K562 (cell line): ENCODE data around the gene BTBD18. TPM values are rescaled to one million over a fixed set of nuclear protein-coding genes. Genes with fewer than 3 reads are reported as not detected.

Experiments used
- ADNP ChIP-seq: fragments of 200-800 bp; sonication (Bioruptor generic); IDR thresholded peaks from 2 replicates; pipeline ENCODE4 v1.6.1; 2016; ENCODE audit warnings: missing genetic modification characterization, missing compliant biosample characterization
- BCL6 ChIP-seq: fragments of 250-450 bp; sonication (Bioruptor Pico); IDR thresholded peaks from 2 replicates; pipeline ENCODE4 v1.4.0; 2020
- C11orf30 ChIP-seq: fragments of 450-650 bp; IDR thresholded peaks from 2 replicates; pipeline ENCODE4 v1.6.1; 2016; ENCODE audit warnings: low read depth, mild to moderate bottlenecking
- CBX8 ChIP-seq: fragments of 200-600 bp; sonication (generic); IDR thresholded peaks from 2 replicates; pipeline ENCODE4 v1.6.1; 2012; ENCODE audit warnings: borderline replicate concordance, mixed run types, low read depth, mild to moderate bottlenecking, moderate library complexity, mixed read lengths, low read length, control low read depth, inconsistent platforms; ENCODE audit not compliant: poor library complexity, severe bottlenecking; ENCODE audit errors: extremely low read depth
- CHD2 ChIP-seq: IDR thresholded peaks from 2 replicates; pipeline ENCODE4 v1.6.1; 2011; ENCODE audit warnings: low read depth, low read length
- ELF2 ChIP-seq: fragments of 250-450 bp; sonication (Bioruptor Pico); IDR thresholded peaks from 2 replicates; pipeline ENCODE4 v1.5.0; 2021; ENCODE audit warnings: mild to moderate bottlenecking
- MTA3 ChIP-seq: fragments of 450-650 bp; formaldehyde crosslinking; IDR thresholded peaks from 2 replicates; pipeline ENCODE4 v1.6.1; 2017; ENCODE audit warnings: mild to moderate bottlenecking, borderline replicate concordance
- NFYB ChIP-seq: IDR thresholded peaks from 2 replicates; pipeline ENCODE4 v1.6.1; 2011; ENCODE audit warnings: mild to moderate bottlenecking, moderate library complexity; ENCODE audit not compliant: insufficient read length; ENCODE audit errors: extremely low read depth
- PCBP1 ChIP-seq: fragments of 200-400 bp; formaldehyde crosslinking; IDR thresholded peaks from 2 replicates; pipeline ENCODE4 v1.6.1; 2018; ENCODE audit warnings: mild to moderate bottlenecking, low read depth, low read length; ENCODE audit not compliant: poor library complexity, severe bottlenecking
- RFX7 ChIP-seq: fragments of 250-450 bp; sonication (Bioruptor Pico); IDR thresholded peaks from 2 replicates; pipeline ENCODE4 v1.5.1; 2021; ENCODE audit warnings: mild to moderate bottlenecking
- SMAD1 ChIP-seq: fragments of 150-350 bp; IDR thresholded peaks from 2 replicates; pipeline ENCODE4 v1.6.1; 2014; ENCODE audit warnings: low read length, low read depth; ENCODE audit not compliant: partially characterized antibody
- SRSF3 ChIP-seq: fragments of 200-400 bp; formaldehyde crosslinking; IDR thresholded peaks from 2 replicates; pipeline ENCODE4 v1.6.1; 2016; ENCODE audit warnings: mild to moderate bottlenecking, low read length, moderate library complexity; ENCODE audit not compliant: insufficient read depth
- STAT5B ChIP-seq: fragments of 250-450 bp; sonication (Bioruptor Pico); IDR thresholded peaks from 2 replicates; pipeline ENCODE4 v1.8.0; 2021; ENCODE audit warnings: mild to moderate bottlenecking, inconsistent platforms
- TCF3 ChIP-seq: sonication (generic); formaldehyde crosslinking; IDR thresholded peaks from 2 replicates; pipeline ENCODE4 v1.4.0; 2020; ENCODE audit warnings: mild to moderate bottlenecking, missing genetic modification reagents
- TCF7 ChIP-seq: sonication (generic); IDR thresholded peaks from 2 replicates; pipeline ENCODE4 v1.6.1; 2016; ENCODE audit warnings: antibody characterized with exemption, borderline replicate concordance
- U2AF2 ChIP-seq: fragments of 200-400 bp; formaldehyde crosslinking; optimal IDR thresholded peaks from 2 replicates; pipeline ENCODE3; 2017; ENCODE audit warnings: low read depth, mild to moderate bottlenecking, low read length
- ZNF133 ChIP-seq: fragments of 250-450 bp; sonication (Bioruptor Pico); IDR thresholded peaks from 2 replicates; pipeline ENCODE4 v1.4.0; 2020; ENCODE audit warnings: mild to moderate bottlenecking
- ZNF217 ChIP-seq: sonication (generic); formaldehyde crosslinking; IDR thresholded peaks from 2 replicates; pipeline ENCODE4 v1.8.0; 2022; ENCODE audit warnings: mild to moderate bottlenecking, missing genetic modification reagents
- ZNF263 ChIP-seq: sonication (generic); formaldehyde crosslinking; IDR thresholded peaks from 2 replicates; pipeline ENCODE4 v1.8.0; 2022; ENCODE audit warnings: mild to moderate bottlenecking, missing genetic modification reagents, borderline replicate concordance
- polyA plus RNA-seq, 8 experiments: library from polyadenylated mRNA; depleted of rRNA in 4 of 8; stranded (reverse) in 5 of 8; unstranded in 3 of 8; fragments of >200 nt; fragmentation: Nextera tagmentation in 2 of 8; fragmentation: Illumina TruSeq in 1 of 8; extraction: Ambion mirVana in 2 of 8; extraction: Trizol in 1 of 8; gene quantifications; 2 replicates each; pipeline versions ENCODE4 v1.2.1 to v1.2.3, GENCODE V29; 2011 to 2014; ENCODE audit warnings: inconsistent platforms in 1 of 8, missing spikeins in 1 of 8
- total RNA-seq, 7 experiments: library from RNA; depleted of rRNA in 6 of 7; stranded (reverse); fragments of >200 nt in 6 of 7; fragmentation: Illumina TruSeq in 2 of 7; extraction: Trizol in 2 of 7; gene quantifications; 2 replicates each; pipeline versions ENCODE4 v1.2.1 to v1.2.3, GENCODE V29; 2011 to 2021; ENCODE audit warnings: low replicate concordance in 1 of 7
- TF ChIP-seq, protein P1 (sequence below): fragments of 450-650 bp; IDR thresholded peaks from 2 replicates; pipeline ENCODE4 v1.6.1; 2016; ENCODE audit warnings: antibody characterized with exemption
- TF ChIP-seq, protein P2 (sequence below): IDR thresholded peaks from 3 replicates; pipeline ENCODE4 v1.6.1; 2011; ENCODE audit warnings: borderline replicate concordance, mild to moderate bottlenecking, moderate library complexity; ENCODE audit not compliant: insufficient read length; ENCODE audit errors: extremely low read depth
- TF ChIP-seq, protein P3 (sequence below): IDR thresholded peaks from 2 replicates; pipeline ENCODE4 v1.6.1; 2014; ENCODE audit warnings: antibody characterized with exemption

BTBD18 gene
- total and polyA plus RNA-seq, 9 of the 15 experiments (the other 6 are each of a cell fraction or from before 2014, with no cell fraction given), result 0.06 TPM; not detected in 8

DNA sequence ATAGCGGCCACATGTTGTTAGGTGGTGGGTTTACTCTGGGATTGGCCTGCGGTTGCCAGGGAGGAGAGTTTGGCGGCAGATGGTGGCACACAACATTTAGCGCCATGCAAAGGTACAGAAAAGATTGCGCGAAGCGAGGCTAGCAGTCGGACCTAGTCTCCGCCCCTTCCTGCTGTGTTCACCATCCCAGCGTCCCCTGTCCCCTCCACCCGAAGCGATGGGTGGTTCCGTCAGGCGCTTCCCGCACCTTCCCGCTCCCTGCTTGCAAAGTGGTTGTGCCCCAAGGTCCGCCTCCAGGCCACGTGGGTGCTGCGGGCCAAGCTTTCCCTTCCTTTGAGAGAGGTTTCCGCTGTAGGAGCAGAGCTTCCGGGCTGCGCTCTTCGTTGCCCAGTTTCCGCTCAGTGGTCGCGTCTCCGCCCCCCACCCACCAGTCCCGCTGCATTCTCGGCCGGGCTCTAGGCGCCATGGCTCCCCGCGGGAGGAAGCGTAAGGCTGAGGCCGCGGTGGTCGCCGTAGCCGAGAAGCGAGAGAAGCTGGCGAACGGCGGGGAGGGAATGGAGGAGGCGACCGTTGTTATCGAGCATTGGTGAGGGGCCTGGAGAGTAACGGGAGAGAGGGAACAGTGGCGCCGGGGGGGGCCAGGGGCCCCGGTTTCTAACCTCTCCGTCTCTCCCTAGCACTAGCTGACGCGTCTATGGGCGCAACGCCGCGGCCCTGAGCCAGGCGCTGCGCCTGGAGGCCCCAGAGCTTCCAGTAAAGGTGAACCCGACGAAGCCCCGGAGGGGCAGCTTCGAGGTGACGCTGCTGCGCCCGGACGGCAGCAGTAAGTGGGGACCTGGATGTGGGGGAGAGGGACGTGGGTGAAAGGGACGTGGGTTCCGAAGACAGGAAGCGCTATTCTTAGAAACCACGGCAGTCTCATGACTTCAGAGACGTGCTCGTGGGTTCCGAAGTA lies 10.2 kb downstream of the BTBD18 start, which contains the start of gene SELENOH (continued):
- TF ChIP-seq TCF3 (CRISPR knock-in tag), result peak; percentile 57; the same call in 1 of the 2 replicates
- TF ChIP-seq, protein P1, sequence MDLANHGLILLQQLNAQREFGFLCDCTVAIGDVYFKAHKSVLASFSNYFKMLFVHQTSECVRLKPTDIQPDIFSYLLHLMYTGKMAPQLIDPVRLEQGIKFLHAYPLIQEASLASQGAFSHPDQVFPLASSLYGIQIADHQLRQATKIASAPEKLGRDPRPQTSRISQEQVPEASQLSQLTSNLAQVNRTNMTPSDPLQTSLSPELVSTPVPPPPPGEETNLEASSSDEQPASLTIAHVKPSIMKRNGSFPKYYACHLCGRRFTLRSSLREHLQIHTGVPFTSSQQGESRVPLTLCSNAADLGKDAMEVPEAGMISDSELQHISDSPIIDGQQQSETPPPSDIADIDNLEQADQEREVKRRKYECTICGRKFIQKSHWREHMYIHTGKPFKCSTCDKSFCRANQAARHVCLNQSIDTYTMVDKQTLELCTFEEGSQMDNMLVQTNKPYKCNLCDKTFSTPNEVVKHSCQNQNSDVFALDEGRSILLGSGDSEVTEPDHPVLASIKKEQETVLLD, result peak; percentile 66; the same call in 1 of the 2 replicates
- no peak for TF ChIP-seq U2AF2
- TF ChIP-seq, protein P2, sequence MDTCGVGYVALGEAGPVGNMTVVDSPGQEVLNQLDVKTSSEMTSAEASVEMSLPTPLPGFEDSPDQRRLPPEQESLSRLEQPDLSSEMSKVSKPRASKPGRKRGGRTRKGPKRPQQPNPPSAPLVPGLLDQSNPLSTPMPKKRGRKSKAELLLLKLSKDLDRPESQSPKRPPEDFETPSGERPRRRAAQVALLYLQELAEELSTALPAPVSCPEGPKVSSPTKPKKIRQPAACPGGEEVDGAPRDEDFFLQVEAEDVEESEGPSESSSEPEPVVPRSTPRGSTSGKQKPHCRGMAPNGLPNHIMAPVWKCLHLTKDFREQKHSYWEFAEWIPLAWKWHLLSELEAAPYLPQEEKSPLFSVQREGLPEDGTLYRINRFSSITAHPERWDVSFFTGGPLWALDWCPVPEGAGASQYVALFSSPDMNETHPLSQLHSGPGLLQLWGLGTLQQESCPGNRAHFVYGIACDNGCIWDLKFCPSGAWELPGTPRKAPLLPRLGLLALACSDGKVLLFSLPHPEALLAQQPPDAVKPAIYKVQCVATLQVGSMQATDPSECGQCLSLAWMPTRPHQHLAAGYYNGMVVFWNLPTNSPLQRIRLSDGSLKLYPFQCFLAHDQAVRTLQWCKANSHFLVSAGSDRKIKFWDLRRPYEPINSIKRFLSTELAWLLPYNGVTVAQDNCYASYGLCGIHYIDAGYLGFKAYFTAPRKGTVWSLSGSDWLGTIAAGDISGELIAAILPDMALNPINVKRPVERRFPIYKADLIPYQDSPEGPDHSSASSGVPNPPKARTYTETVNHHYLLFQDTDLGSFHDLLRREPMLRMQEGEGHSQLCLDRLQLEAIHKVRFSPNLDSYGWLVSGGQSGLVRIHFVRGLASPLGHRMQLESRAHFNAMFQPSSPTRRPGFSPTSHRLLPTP, result no peak
- no peak for TF ChIP-seq CBX8
- TF ChIP-seq MTA3, result peak; percentile 93
- TF ChIP-seq TCF7, result peak; percentile 65; the same call in 1 of the 2 replicates
- TF ChIP-seq BCL6 (CRISPR knock-in tag), result no peak
- TF ChIP-seq ELF2, result peak; percentile 94
- TF ChIP-seq SMAD1, result peak; percentile 82
- TF ChIP-seq C11orf30, result peak; percentile 96
- TF ChIP-seq, protein P3, sequence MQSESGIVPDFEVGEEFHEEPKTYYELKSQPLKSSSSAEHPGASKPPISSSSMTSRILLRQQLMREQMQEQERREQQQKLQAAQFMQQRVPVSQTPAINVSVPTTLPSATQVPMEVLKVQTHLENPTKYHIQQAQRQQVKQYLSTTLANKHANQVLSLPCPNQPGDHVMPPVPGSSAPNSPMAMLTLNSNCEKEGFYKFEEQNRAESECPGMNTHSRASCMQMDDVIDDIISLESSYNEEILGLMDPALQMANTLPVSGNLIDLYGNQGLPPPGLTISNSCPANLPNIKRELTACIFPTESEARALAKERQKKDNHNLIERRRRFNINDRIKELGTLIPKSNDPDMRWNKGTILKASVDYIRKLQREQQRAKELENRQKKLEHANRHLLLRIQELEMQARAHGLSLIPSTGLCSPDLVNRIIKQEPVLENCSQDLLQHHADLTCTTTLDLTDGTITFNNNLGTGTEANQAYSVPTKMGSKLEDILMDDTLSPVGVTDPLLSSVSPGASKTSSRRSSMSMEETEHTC, result peak; percentile 92
- TF ChIP-seq ZNF263, result no peak; the same call in 1 of the 2 replicates
- no peak for TF ChIP-seq STAT5B
- TF ChIP-seq ZNF217 (CRISPR knock-in tag), result no peak
- peak; percentile 46; the same call in 1 of the 2 replicates for TF ChIP-seq CHD2
- TF ChIP-seq SRSF3, result no peak
- TF ChIP-seq PCBP1, result no peak
- TF ChIP-seq RFX7, result no peak
- TF ChIP-seq ADNP (tag), result no peak
- TF ChIP-seq ZNF133, result no peak
- TF ChIP-seq NFYB, result no peak
